ENCODE measurements around the gene ZNF343.
"Not testable (repeated sequence)": the region's sequence is repeated elsewhere in the genome, so short reads cannot be mapped to it uniquely, and the experiment has no call there.

Gene ZNF343

GRCh38 chr20:2521369-2522305 lies 12.9 kb upstream of the ZNF343 start:
- peak; percentile 60 for DNase-seq

GRCh38 chr20:2520617-2521016 lies 11.9 kb upstream of the ZNF343 start:
- no peak for DNase-seq

DNA sequence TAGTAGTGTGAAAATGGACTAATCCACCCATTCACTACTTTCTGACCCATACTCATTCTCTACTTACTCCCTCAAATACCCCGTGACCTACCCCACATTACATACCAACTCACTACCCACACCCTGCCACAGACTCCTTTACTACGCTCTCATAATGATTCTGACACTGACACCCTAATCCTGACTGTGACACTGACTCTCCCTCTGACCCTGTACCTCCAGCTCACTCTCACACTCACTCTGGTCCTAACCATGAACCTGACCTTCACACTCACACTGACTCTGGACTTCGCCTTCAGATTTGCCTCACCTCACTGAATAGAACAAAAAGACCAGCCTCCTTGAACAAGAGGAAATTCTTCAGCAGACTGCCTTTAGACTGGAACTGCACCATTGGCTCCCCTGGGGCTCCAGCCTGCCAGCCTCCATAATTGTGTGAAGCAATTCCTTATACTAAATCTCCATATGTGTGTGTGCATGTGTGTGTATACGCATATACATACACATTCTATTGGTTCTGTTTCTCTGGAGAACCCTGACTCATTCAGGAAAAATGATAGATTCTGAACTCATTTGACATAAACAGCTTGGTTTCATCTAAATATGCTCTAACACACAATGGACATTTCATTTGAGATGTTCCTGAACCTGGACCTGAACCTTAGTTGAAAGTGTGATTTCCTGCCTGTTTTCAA lies 10.5 kb upstream of the ZNF343 start:
- DNase-seq, result no peak

DNA sequence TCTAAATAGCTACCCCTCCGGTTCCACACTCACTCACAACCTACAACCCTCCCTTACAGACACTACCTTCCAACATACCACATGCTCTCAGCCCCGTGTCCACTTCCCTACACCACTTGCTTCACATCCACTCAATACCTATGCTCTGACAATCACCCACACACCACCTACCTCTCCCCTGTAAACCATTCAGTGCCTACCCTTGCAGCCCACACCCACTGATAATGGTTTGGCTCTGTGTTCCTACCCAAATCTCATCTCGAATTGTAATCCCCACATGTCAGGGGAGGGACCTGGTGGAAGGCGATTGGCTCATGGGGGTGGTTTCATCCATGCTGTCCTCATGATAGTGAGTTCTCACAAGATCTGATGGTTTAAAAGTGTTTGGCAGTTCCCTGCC lies 9.8 kb upstream of the ZNF343 start:
- DNase-seq, result no peak

DNA sequence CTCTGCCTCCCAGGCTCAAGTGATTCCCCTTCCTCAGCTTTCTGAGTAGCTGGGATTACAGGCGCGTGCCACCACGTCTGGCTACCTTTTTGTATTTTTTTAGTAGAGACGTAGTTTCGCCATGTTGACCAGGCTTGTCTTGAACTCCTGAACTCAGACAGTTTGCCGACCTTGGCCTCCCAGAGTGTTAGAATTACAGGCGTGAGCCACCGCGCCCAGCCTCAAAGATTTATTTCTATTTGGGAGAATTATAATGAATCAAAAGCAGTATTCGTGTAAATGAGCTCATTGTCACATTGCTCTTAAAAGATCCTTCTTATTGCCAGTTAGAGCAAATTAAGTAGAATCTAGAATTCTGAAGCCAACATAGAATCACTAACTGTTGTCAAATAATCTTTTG lies 9.4 kb upstream of the ZNF343 start:
- no peak for DNase-seq

DNA sequence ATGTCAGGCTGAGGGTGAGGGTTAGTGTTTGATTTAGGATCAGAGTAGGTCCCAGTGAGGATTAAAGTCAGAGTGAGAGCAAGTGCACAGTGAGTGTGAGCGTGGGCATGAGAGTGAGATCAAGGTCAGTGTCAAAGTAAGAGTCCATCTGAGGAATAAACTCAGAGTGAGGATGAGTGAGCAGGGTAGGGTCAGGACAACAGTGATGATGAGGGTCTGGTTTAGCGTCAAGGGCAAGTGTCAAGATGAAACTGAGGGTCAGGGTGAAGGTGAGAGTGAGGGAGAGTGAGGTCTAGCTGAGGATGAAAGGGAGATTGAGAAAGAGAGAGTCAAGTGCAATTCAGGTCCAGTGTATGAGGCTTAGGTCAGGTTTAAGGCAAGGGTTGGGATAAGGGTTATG lies 7.7 kb upstream of the ZNF343 start:
- no peak for DNase-seq

DNA sequence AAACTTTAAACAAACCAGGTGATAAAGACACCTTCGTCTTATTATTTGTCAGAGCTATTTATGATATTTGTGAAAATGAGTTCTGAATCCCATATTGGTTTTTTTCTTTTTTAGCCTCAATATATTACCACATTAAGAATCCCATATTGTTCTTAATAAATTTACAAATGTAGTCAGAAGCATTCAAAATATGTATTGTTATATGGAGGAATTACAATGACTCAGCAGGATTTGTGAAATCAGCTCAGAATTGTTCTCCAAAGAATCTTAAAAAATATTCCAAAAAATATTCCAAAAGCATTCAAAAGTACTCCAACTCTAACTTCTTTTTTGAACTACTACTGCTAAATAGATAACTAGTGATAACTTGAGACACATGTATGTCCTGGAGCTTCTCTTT lies 6.5 kb upstream of the ZNF343 start:
- DNase-seq, result no peak

DNA sequence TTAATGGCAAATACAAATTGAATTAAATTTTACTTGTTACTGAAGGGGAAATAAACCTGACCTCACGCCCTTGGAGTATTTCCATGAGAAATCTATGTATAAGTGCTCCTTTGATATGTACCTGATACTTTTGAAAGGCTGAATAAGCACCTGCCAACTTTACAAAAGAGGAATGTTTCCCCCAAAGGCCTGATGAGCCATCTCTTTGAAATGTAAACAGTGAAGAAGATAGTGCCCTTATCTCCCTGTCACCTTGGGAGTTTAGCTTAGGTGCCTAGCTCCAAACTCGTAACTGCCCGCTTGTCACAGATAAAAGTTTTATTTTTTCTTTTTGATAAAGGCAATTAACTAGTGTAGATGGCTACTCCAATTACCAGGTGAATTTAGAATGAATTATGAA lies 1.1 kb upstream of the ZNF343 start:
- DNase-seq, result no peak

DNA sequence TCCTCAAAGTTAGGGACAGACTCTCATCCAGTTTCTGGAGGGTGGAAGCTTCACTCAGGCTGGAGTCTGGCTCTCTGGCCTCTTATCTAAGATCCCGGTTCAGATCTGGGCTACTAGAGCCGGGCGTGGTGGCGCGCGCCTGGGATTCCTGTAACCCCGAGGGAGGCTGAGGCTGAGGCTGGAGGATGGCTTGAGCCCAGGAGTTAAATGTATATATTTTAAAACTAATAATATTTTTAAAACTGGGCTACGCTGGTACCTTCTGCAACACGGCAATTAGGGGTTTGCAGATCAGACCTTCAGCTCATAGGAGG lies 710 bp upstream of the ZNF343 start:
- DNase-seq, result no peak

GRCh38 chr20:2507875-2508630 lies 662 bp downstream of the ZNF343 start:
- no peak for DNase-seq

DNA sequence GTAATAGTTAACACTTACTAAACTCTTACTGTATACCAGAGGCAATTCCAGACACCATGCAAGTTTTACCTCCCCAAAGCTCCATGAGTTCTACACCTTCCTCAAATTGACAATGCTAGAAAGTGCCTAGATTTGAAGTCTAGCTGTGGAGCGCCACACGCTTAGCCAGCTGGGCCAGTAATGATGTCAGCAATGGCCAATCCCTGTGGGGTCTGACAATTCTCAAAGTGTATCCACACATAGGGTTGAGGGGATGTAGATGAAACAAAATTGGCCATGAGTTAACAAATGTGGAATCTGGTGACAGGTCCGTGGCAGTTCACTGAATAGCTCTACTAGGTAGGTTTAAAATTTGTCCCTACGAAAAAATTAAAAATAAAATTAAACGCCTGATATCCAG lies 1.3 kb downstream of the ZNF343 start:
- no peak for DNase-seq

GRCh38 chr20:2506426-2506825 lies 2.3 kb downstream of the ZNF343 start:
- not testable (repeated sequence) for DNase-seq

- not testable (repeated sequence) for DNase-seq
Observed at GRCh38 chr20:2504803-2505202, 3.9 kb downstream of the ZNF343 start.

GRCh38 chr20:2502808-2503384 lies 5.8 kb downstream of the ZNF343 start:
- not testable (repeated sequence) for DNase-seq

- no peak for DNase-seq
Observed at GRCh38 chr20:2485661-2486060, 23.1 kb downstream of the ZNF343 start.

DNA sequence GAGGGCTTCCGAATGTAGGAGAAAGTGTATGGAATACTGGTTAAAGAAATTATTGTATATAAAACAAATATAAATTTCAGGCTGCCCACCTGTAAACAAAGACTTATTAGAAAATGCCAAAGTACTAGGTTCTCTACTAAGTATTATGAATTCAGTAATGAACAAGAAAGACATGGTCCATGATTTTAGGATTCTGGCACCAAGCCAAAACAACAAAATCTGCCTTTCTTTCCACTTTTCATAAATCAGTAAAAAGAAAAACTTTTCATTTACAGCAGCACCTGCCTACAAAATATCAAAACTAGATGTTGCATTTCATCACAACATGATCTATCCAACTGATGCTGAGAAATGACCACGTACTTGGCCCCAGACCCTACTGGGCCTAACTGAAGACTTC lies 23.6 kb downstream of the ZNF343 start:
- no peak for DNase-seq

GRCh38 chr20:2483504-2483903 lies 25.2 kb downstream of the ZNF343 start:
- DNase-seq, result no peak

GRCh38 chr20:2480381-2480780 lies 28.3 kb downstream of the ZNF343 start:
- DNase-seq, result no peak

- no peak for DNase-seq
Observed at GRCh38 chr20:2476742-2477615, 31.7 kb downstream of the ZNF343 start.

DNA sequence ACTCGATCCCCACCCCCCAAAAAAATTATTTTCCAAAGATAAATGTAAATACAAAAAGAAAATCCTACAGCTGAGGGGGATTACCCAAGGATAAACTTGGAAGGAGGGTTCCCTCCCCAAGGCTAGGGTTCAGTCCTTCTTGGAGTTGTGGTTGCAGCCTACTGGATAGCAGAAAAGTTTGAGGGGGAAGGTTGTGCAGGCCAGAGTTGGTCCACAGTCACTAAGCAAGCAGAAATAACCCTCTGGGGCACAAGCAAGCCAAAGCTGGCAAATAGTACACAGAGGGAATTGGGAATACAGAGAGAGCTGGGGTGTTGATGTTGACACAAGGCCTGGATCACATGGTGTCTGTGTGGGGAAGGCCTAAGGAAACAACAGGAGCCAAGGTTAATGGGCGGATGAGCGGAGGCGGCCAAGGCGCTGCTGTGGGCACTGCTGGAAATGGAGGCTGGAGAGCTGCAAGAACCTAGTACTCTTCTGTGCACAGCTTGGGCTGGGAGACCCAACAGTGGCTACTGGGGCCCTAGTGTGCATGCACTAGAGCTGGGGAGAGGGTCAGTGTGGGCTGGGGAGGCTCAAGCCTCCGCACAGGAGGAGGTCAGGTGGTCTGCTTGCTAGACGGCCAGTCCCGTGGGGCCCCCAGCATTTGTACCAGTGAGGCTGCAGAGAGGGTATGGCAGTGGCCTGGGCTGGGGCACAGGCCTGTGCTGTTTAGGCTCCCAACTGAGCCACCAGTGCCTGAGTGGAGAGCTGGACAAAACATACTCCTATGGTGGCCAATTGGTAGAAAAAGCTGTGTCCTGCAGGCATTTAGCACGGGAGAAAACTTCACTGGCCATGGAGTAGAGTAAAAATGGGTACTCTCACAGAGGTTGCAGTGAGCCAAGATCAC lies 32.6 kb downstream of the ZNF343 start:
- no peak for DNase-seq

DNA sequence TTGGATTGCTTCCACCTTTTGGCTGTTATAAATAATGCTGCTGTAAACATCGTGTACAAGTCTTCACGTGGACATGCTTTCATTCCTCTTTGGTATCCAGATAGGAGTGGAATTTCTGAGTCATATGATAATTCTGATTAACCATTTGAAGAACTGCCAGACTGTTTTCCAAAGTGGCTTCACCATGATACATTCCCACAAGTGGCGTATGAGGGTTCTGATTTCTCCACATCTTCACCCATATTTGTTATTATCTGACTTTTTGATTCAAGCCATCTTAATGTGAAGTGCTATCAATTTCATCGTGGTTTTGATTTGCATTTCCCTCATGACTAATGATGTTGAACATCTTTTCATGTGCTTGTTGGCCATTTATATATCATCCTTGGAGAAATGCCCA lies 35.2 kb downstream of the ZNF343 start:
- no peak for DNase-seq

Data from CD4-positive, alpha-beta T cell treated with Interleukin-21 for 1 hour (primary cell).